Activated CD8-positive, alpha-beta memory T cell treated with anti-CD3 and anti-CD28 coated beads for 1 hour (primary cell): ENCODE data around the gene BANK1.

Experiments used
- DNase-seq, 2 donors: peaks; one replicate each; pipeline ENCODE4 v3.0.0-alpha.2; 2020; ENCODE audit warnings: low read depth in 1 of 2; ENCODE audit errors: extremely low read depth in 1 of 2

BANK1 gene

GRCh38 chr4:101818362-101818761, 27.8 kb downstream of the BANK1 start:
- no peak for DNase-seq

- no peak for DNase-seq
Measured at GRCh38 chr4:101823864-101824263, 33.3 kb downstream of the BANK1 start.

- DNase-seq, result no peak
Measured at GRCh38 chr4:101824500-101824899, 34.0 kb downstream of the BANK1 start.

- no peak for DNase-seq
Measured at GRCh38 chr4:101825953-101826352, 35.4 kb downstream of the BANK1 start.

GRCh38 chr4:101831816-101832215, 41.3 kb downstream of the BANK1 start:
- DNase-seq, result no peak

GRCh38 chr4:101833480-101833879, 43.0 kb downstream of the BANK1 start:
- no peak for DNase-seq

GRCh38 chr4:101835121-101835904, 44.8 kb downstream of the BANK1 start:
- no peak for DNase-seq

GRCh38 chr4:101843054-101843453, 52.5 kb downstream of the BANK1 start:
- no peak for DNase-seq

- no peak for DNase-seq
Measured at GRCh38 chr4:101846550-101846949, 56.0 kb downstream of the BANK1 start.

- DNase-seq, result no peak
Measured at GRCh38 chr4:101850698-101851097, 60.2 kb downstream of the BANK1 start.

GRCh38 chr4:101851672-101852071, 61.1 kb downstream of the BANK1 start:
- no peak for DNase-seq

GRCh38 chr4:101853028-101853427, 62.5 kb downstream of the BANK1 start:
- no peak for DNase-seq

- DNase-seq, result no peak
Measured at GRCh38 chr4:101853691-101854090, 63.2 kb downstream of the BANK1 start.

- no peak for DNase-seq
Measured at GRCh38 chr4:101855239-101855638, 64.7 kb downstream of the BANK1 start.

- no peak for DNase-seq
Measured at GRCh38 chr4:101856149-101856548, 65.6 kb downstream of the BANK1 start.

- no peak for DNase-seq
Measured at GRCh38 chr4:101857176-101857575, 66.6 kb downstream of the BANK1 start.

GRCh38 chr4:101858641-101859040, 68.1 kb downstream of the BANK1 start:
- DNase-seq, result no peak

- DNase-seq, result no peak
Measured at GRCh38 chr4:101862595-101862994, 72.1 kb downstream of the BANK1 start.

GRCh38 chr4:101864660-101865059, 74.1 kb downstream of the BANK1 start:
- DNase-seq, result no peak

GRCh38 chr4:101865501-101866062, 75.1 kb downstream of the BANK1 start:
- no peak for DNase-seq

GRCh38 chr4:101870874-101871273, 80.3 kb downstream of the BANK1 start:
- DNase-seq, result no peak

- no peak for DNase-seq
Measured at GRCh38 chr4:101871962-101872676, 81.6 kb downstream of the BANK1 start.
